Measurements from ENCODE around the gene FMN2.

DNA sequence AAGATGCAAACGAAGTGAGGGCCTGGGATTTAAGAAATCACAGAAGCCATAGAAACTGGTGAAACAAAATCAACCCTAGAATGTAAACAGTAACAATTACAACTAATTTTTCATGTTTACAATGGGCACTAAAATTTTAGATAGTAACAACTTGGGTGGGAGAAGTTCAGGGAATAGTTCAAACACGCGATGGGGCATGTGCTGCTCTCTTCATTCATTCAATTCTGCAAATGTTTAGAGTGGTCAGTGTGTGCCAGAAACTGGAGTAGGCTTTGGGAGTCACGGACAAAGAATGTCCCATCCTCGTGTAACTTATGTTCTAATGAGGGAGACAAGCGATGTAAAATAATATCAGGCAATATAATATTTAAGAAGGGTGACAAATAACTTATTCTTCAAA is 386.9 kb downstream of the FMN2 start:
- TF ChIP-seq POLR2A (IDR thresholded peaks at IDR 0.05) = no peak
- TF ChIP-seq, protein P1, sequence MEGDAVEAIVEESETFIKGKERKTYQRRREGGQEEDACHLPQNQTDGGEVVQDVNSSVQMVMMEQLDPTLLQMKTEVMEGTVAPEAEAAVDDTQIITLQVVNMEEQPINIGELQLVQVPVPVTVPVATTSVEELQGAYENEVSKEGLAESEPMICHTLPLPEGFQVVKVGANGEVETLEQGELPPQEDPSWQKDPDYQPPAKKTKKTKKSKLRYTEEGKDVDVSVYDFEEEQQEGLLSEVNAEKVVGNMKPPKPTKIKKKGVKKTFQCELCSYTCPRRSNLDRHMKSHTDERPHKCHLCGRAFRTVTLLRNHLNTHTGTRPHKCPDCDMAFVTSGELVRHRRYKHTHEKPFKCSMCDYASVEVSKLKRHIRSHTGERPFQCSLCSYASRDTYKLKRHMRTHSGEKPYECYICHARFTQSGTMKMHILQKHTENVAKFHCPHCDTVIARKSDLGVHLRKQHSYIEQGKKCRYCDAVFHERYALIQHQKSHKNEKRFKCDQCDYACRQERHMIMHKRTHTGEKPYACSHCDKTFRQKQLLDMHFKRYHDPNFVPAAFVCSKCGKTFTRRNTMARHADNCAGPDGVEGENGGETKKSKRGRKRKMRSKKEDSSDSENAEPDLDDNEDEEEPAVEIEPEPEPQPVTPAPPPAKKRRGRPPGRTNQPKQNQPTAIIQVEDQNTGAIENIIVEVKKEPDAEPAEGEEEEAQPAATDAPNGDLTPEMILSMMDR (IDR thresholded peaks at IDR 0.05) = no peak

Data from lower leg skin (tissue), 3 donors.